Uterus (tissue), 4 donors: ENCODE results near the gene WDR75. TPM values are rescaled to one million over a fixed set of nuclear protein-coding genes. Genes with fewer than 3 reads are reported as not detected.

ENCODE experiments used
- DNase-seq, 2 donors: peaks; one replicate each; pipeline ENCODE4 v3.0.0-alpha.2; 2019 to 2020
- H3K27ac ChIP-seq, 2 donors: fragments of 200-600 bp; sonication (generic); 1 replicate in 1 of 2; 2 replicates in 1 of 2; pipeline ENCODE4 v1.5.1; 2016 to 2018
- H3K27me3 ChIP-seq, 2 donors: fragments of 200-600 bp; sonication (generic); one replicate each; pipeline ENCODE4 v1.5.1; 2018 to 2019; ENCODE audit warnings: control low read depth in 1 of 2
- H3K36me3 ChIP-seq, 2 donors: fragments of 200-600 bp; sonication (generic); one replicate each; pipeline ENCODE4 v1.5.1; 2019; ENCODE audit warnings: control low read depth in 1 of 2
- H3K4me1 ChIP-seq, 2 donors: fragments of 200-600 bp; sonication (generic); one replicate each; pipeline ENCODE4 v1.5.1; 2018 to 2019; ENCODE audit warnings: control low read depth in 1 of 2
- H3K4me3 ChIP-seq, 2 donors: fragments of 200-600 bp; sonication (generic); 1 replicate in 1 of 2; 2 replicates in 1 of 2; pipeline ENCODE4 v1.5.1; 2018 to 2019; ENCODE audit warnings: mild to moderate bottlenecking in 1 of 2
- H3K9me3 ChIP-seq, 2 donors: fragments of 200-600 bp; sonication (generic); one replicate each; pipeline ENCODE4 v1.5.1; 2019; ENCODE audit warnings: control low read depth in 1 of 2
- POLR2A ChIP-seq, 2 donors: fragments of 450-650 bp; IDR thresholded peaks; one replicate each; pipeline ENCODE4 v1.6.1; 2016; ENCODE audit warnings: antibody characterized with exemption in 2 of 2, mild to moderate bottlenecking in 1 of 2, moderate library complexity in 1 of 2
- intact Hi-C: fragments of 100-400 bp; cut with DNase I; formaldehyde crosslinking; loops from one replicate; pipeline ENCODE4 v1.15.1; 2023; ENCODE audit warnings: low total_unique reads
- total RNA-seq, 4 donors: library from RNA; depleted of rRNA in 3 of 4; stranded (reverse); fragments of >200 nt in 3 of 4; gene quantifications; one replicate each; pipeline versions ENCODE4 v1.1.0 to v1.2.4, GENCODE V29; 2014 to 2023
- TF ChIP-seq, protein P1 (sequence below), 4 experiments: fragments of 200-600 bp in 2 of 4; fragments of 450-650 bp in 2 of 4; sonication (generic) in 2 of 4; IDR thresholded peaks; one replicate each; pipeline ENCODE4 v1.5.1; 2016 to 2019; ENCODE audit warnings: antibody characterized with exemption in 4 of 4, mild to moderate bottlenecking in 2 of 4, moderate library complexity in 1 of 4
- donor health status: DM: yes; HTN: yes; CAD: no.

WDR75 gene
- total RNA-seq, 4 donors from 2014 or later: 24.8 to 103 (median 48.8) TPM

DNA sequence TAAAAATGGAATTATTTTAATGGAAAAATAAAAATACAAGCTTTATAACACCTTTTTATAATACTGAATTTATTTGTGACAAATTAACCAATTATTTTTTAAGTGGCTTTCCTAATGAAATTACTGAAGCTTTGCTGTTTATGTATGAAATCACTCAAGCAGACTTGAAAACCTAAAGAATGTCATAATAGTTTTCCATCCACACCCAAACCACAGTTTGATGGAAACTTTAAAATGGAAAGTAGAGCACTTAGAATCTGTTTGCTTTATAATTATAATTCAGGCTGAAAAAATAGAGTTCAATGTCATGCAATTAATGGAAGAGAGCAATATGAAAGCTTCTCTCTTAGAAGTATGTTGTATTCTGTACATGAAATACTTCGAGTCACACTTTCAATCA, 31.6 kb upstream of the WDR75 start:
- Histone ChIP-seq H3K4me3 (no peak overlapping the region), H3K27ac (peak overlapping the region in 1 of 2 donors; percentile 89), H3K9me3 (no peaks in the 10 kb centered on the region), H3K4me1 (no peaks in the 10 kb centered on the region), H3K27me3 (no peaks in the 10 kb centered on the region), H3K36me3 (no peaks in the 10 kb centered on the region)
- intact Hi-C loops: no loop called here
- no peak for TF ChIP-seq POLR2A (IDR thresholded peaks at IDR 0.05)
- TF ChIP-seq, protein P1, sequence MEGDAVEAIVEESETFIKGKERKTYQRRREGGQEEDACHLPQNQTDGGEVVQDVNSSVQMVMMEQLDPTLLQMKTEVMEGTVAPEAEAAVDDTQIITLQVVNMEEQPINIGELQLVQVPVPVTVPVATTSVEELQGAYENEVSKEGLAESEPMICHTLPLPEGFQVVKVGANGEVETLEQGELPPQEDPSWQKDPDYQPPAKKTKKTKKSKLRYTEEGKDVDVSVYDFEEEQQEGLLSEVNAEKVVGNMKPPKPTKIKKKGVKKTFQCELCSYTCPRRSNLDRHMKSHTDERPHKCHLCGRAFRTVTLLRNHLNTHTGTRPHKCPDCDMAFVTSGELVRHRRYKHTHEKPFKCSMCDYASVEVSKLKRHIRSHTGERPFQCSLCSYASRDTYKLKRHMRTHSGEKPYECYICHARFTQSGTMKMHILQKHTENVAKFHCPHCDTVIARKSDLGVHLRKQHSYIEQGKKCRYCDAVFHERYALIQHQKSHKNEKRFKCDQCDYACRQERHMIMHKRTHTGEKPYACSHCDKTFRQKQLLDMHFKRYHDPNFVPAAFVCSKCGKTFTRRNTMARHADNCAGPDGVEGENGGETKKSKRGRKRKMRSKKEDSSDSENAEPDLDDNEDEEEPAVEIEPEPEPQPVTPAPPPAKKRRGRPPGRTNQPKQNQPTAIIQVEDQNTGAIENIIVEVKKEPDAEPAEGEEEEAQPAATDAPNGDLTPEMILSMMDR (IDR thresholded peaks at IDR 0.05): no peak
- DNase-seq: no peak

DNA sequence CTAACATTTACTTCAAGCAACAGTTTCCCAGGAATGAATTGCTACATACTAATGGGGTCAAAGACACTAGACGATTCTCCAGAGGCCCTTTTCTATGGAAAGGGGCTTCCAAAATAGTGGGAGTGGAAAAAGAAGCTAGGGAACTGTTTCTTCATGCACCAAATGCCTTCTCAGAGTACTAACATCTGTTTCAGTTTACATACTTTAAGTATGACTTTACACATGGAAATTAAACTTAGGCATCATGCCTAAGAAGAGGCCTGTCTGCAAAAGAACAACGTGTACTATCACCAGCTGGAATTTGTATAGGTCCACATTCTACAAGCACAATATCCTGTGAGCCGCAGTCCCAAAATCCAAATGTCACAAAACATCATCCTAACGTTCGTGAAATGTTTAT, 29.4 kb upstream of the WDR75 start:
- no peak for TF ChIP-seq POLR2A (IDR thresholded peaks at IDR 0.05)
- TF ChIP-seq, protein P1 (IDR thresholded peaks at IDR 0.05): no peak
- peak in 1 of 2 donors; percentile 30 for DNase-seq
- Histone ChIP-seq H3K27ac (peak overlapping the region; percentile 76 to 86), H3K4me1 (no peaks in the 10 kb centered on the region), H3K9me3 (no peaks in the 10 kb centered on the region), H3K36me3 (no peaks in the 10 kb centered on the region), H3K27me3 (no peaks in the 10 kb centered on the region), H3K4me3 (no peak overlapping the region)
- intact Hi-C loops: no loop called here

DNA sequence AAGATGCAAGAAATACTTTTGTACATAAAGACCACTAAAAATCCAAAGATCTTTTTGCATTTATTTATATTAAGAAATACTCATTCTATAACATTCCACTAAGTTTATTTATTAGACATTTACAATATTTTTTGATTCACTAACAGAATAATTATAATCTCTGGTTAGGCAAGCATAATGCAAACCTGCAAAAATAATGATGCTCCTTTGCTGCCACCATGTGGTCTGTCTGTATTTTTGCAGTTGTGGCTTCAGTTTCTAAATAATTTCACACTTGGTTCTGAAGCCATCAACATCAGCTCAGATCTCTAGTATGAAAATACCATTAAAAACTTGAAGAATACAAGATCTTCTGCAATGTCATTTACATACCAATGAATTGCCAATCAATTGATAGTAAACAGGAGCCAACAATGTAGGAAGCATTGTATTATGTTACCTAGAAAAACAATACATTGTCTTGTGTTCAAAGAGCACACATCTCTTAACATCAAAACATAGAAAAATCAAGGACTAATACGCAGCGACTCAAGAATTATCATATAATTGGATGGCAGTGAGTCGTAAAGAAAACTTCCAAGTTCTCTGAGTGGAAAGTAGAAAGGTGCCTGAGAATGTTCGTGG, 28.8 kb upstream of the WDR75 start:
- Histone ChIP-seq H3K4me1 (no peaks in the 10 kb centered on the region), H3K9me3 (no peaks in the 10 kb centered on the region), H3K27ac (peak overlapping the region; percentile 76 to 86), H3K4me3 (no peak overlapping the region), H3K36me3 (no peaks in the 10 kb centered on the region), H3K27me3 (no peaks in the 10 kb centered on the region)
- intact Hi-C loops: no loop called here
- peak; percentile 38 to 45 for DNase-seq
- TF ChIP-seq POLR2A (IDR thresholded peaks at IDR 0.05): no peak
- TF ChIP-seq, protein P1 (IDR thresholded peaks at IDR 0.05): peak; percentile 65 to 87 (median 72)

DNA sequence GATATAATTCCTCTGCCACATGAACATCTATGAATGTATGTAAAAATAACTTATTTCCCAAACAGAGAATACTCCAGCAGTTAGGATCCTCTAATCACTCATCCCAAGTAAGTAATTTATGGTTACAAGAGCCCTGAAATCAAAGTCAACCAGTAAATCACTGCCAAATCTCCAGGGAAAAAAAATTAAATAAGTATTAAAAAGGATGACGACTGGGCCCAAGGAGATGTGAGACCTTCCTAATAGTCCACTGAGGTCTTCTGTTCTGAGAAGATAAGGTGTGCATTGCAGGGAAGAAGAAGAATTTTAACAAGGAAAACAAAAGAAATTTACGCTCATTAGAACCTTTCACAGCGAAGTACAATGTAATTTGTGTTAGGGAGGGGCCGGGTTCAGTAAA, 28.0 kb upstream of the WDR75 start:
- Histone ChIP-seq H3K36me3 (no peaks in the 10 kb centered on the region), H3K27me3 (no peaks in the 10 kb centered on the region), H3K4me1 (no peaks in the 10 kb centered on the region), H3K9me3 (no peaks in the 10 kb centered on the region), H3K4me3 (no peak overlapping the region), H3K27ac (peak overlapping the region; percentile 76 to 86)
- DNase-seq: no peak
- intact Hi-C loops: no loop called here
- TF ChIP-seq, protein P1 (IDR thresholded peaks at IDR 0.05): no peak
- no peak for TF ChIP-seq POLR2A (IDR thresholded peaks at IDR 0.05)

DNA sequence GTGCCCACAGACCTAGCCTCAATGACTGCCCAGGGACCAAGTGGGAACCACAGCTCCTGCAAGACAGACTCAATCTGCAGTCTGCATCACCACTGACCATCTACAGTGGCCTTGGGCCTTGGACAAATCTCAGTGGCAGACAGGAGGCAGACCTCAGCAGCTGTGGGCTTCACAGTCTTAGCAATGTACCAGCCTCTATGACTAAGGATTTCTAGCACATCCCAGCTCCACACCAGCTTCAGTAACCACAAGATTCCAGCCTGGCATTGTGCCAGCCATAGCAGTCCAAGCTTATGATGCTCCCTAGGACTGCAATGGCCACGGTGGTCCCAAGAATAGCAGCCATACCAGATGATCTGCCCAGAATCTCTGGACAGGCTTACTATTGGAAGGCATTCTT, 19.6 kb upstream of the WDR75 start:
- TF ChIP-seq, protein P1 (IDR thresholded peaks at IDR 0.05): no peak
- no peak for TF ChIP-seq POLR2A (IDR thresholded peaks at IDR 0.05)
- Histone ChIP-seq H3K27ac (no peak overlapping the region), H3K27me3 (no peaks in the 10 kb centered on the region), H3K4me1 (no peaks in the 10 kb centered on the region), H3K36me3 (no peaks in the 10 kb centered on the region), H3K9me3 (no peaks in the 10 kb centered on the region), H3K4me3 (no peak overlapping the region)
- no peak for DNase-seq
- intact Hi-C loops: no loop called here
